ENCODE measurements around the gene ANO6.

DNA sequence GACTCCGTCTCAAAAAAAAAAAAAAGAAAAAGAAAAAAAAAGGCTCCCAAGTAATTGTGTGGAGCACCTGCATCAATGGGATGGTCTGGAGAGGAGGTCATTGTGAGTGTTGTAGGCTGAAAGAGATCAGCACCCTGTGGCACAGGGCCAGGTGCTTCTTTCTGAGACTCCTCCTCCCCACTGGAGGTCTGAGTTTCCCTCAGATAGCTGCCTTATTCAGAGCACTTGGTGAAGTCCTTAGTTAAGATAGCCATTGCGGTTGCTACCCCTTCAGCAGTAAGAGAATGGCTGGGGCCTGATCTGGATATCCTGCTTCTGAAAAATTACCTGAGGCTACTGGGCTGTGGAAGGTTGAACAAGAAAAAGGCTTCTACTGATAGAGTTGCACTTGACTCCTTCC is 69.8 kb downstream of the ANO6 start:
- TF ChIP-seq TAF1 (IDR thresholded peaks at IDR 0.05; ENCODE audit: low read depth, low read length) (no peak), POLR2A (IDR thresholded peaks at IDR 0.05; ENCODE audit: low read depth, low read length) (no peak)

Measured in GM12891 (cell line).